Measurements from ENCODE around the gene PIWIL4. TPM values are rescaled to one million over a fixed set of nuclear protein-coding genes. Genes with fewer than 3 reads are reported as not detected.
A peak's percentile ranks its signal among the peaks of the same experiment; 100 is the strongest.

PIWIL4 gene
- total RNA-seq, 4 donors from 2014 or later, result 7.2 to 9.0 (median 8.3) TPM

DNA sequence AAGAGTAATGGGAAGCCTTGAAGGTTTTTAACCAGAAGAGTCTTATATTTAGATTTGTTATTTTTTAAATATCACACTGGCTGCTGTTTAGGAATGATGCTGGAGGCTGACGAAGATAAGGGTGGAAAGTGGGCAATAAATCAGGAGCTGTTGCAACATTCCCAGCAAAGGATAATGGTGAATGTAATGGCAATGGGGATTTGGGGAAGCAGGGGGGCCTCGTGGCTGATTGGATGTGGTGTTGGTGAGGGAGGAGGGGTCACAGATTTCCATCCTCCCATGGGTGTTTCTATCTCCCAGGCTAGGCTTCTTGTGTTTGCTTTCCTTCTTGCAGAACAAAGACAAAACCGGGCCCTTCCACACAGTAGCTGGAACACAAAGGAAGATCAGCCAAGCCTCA, 80.8 kb downstream of the PIWIL4 start:
- no peaks in the 10 kb centered on the region for H3K36me3 ChIP-seq
- peak in 1 of 2 donors; percentile 20 for DNase-seq (ENCODE audit: low spot score in 2 of 2)
- H3K4me3 ChIP-seq, result no peak overlapping the region
- H3K27me3 ChIP-seq, result no peaks in the 10 kb centered on the region
- 25 to 45% methylated on average over 3 of the region's 3 CpGs for WGBS, 2 donors
- TF ChIP-seq EP300 (IDR thresholded peaks at IDR 0.05) (peak in 1 of 2 donors; percentile 26), POLR2A (IDR thresholded peaks at IDR 0.05) (no peak)
- TF ChIP-seq, protein P1, sequence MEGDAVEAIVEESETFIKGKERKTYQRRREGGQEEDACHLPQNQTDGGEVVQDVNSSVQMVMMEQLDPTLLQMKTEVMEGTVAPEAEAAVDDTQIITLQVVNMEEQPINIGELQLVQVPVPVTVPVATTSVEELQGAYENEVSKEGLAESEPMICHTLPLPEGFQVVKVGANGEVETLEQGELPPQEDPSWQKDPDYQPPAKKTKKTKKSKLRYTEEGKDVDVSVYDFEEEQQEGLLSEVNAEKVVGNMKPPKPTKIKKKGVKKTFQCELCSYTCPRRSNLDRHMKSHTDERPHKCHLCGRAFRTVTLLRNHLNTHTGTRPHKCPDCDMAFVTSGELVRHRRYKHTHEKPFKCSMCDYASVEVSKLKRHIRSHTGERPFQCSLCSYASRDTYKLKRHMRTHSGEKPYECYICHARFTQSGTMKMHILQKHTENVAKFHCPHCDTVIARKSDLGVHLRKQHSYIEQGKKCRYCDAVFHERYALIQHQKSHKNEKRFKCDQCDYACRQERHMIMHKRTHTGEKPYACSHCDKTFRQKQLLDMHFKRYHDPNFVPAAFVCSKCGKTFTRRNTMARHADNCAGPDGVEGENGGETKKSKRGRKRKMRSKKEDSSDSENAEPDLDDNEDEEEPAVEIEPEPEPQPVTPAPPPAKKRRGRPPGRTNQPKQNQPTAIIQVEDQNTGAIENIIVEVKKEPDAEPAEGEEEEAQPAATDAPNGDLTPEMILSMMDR (IDR thresholded peaks at IDR 0.05), result no peak
- H3K27ac ChIP-seq, result peak overlapping the region in 2 of 4 donors; percentile 57 to 67
- no peaks in the 10 kb centered on the region for H3K9me3 ChIP-seq
- peaks cover 0 to 9% (median 2%) of the 10 kb centered on the region in 4 donors for H3K4me1 ChIP-seq

DNA sequence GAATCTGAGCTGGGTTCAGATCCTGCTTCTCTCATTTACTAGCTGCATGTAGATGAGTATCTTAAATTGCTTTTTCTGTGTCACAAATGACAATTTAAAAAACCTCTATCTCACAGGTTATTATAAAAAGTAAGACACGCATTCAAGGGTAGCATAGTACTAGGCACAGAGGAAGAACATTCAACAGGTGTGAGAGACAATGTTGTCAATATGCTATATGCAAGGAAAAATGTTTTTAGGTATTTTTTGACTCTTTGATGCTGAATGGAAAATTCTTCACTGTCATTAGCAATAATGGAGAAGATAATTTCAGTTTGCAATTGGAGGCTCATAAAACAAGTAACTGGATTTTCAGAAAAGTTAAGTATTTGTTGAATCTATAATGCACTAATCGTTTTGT, 81.6 kb downstream of the PIWIL4 start:
- Histone ChIP-seq H3K4me3 (no peak overlapping the region), H3K27me3 (no peaks in the 10 kb centered on the region), H3K36me3 (no peaks in the 10 kb centered on the region), H3K9me3 (no peaks in the 10 kb centered on the region), H3K4me1 (peaks cover 0 to 9% (median 2%) of the 10 kb centered on the region in 4 donors), H3K27ac (no peak overlapping the region)
- 70 to 86% methylated on average over 2 of the region's 2 CpGs for WGBS, 2 donors
- DNase-seq (ENCODE audit: low spot score in 2 of 2), result no peak
- TF ChIP-seq, protein P1 (IDR thresholded peaks at IDR 0.05), result no peak
- TF ChIP-seq EP300 (IDR thresholded peaks at IDR 0.05) (no peak), POLR2A (IDR thresholded peaks at IDR 0.05) (no peak)

DNA sequence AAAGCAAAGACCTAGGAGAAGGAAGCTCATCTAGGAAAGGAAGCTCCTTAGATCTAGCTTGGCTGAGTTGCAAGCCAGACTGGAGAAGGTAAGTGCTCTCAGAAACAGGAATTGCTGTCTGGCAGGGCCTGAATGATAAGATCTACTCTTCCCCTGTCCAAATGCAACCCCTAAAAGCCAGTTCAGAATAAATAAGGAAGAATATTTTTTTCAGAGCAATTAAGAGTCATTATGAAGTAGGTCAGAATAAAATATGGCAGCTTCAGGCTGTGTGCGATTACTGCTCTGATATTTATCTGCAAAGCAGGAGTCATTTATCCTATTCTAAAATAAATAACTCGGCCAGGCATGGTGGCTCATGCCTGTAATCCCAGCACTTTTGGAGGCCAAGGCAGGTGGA, 82.1 kb downstream of the PIWIL4 start:
- TF ChIP-seq, protein P1 (IDR thresholded peaks at IDR 0.05), result no peak
- TF ChIP-seq POLR2A (IDR thresholded peaks at IDR 0.05) (no peak), EP300 (IDR thresholded peaks at IDR 0.05) (no peak)
- H3K4me3 ChIP-seq, result no peak overlapping the region
- no peak for DNase-seq (ENCODE audit: low spot score in 2 of 2)

DNA sequence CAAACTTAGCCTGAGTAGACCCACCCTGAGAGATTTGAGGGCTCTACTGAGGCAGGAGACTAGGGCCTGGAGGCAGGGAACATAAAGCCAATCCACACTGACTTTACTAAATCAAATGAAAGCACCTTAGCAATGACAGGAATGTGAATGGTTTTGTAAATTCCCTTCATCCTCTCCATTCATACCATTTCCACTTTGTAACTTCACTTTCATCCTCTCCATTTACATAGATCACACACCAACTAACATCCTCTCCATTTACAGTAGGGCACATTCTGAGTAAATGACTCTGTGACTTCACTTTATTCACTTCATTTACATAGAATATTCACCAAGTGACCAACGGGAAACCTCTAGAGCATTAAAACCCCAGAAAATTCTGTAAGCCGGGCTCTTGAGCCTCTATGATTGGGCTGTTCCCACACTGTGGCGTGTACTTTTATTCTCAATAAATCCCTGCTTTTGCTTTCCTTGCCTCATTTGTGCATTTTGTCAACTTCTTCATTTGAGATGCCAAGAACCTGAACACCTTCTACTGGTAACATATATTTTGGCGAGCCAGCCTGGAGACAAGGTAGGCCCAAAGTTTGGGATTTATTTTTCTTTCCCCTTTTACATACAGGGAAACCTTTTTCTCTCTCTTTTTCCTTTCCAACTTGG, 82.9 kb downstream of the PIWIL4 start:
- TF ChIP-seq EP300 (IDR thresholded peaks at IDR 0.05), result no peak
- no peak for TF ChIP-seq POLR2A (IDR thresholded peaks at IDR 0.05)
- TF ChIP-seq, protein P1 (IDR thresholded peaks at IDR 0.05), result no peak
- H3K4me1 ChIP-seq, result peaks cover 0 to 9% (median 2%) of the 10 kb centered on the region in 4 donors
- peak overlapping the region in 2 of 4 donors; percentile 23 to 41 for H3K27ac ChIP-seq
- no peak for DNase-seq (ENCODE audit: low spot score in 2 of 2)
- H3K27me3 ChIP-seq, result no peaks in the 10 kb centered on the region
- no peaks in the 10 kb centered on the region for H3K9me3 ChIP-seq
- WGBS, 2 donors, result 72 to 73% methylated on average over 4 of the region's 4 CpGs
- H3K4me3 ChIP-seq, result no peak overlapping the region
- no peaks in the 10 kb centered on the region for H3K36me3 ChIP-seq

More for the DNA sequence above, 82.1 kb downstream of the PIWIL4 start:
- WGBS, 2 donors, result 70 to 91% methylated on average over 2 of the region's 2 CpGs
- H3K27ac ChIP-seq, result no peak overlapping the region
- peaks cover 0 to 9% (median 2%) of the 10 kb centered on the region in 4 donors for H3K4me1 ChIP-seq
- H3K27me3 ChIP-seq, result no peaks in the 10 kb centered on the region
- H3K36me3 ChIP-seq, result no peaks in the 10 kb centered on the region
- H3K9me3 ChIP-seq, result no peaks in the 10 kb centered on the region

DNA sequence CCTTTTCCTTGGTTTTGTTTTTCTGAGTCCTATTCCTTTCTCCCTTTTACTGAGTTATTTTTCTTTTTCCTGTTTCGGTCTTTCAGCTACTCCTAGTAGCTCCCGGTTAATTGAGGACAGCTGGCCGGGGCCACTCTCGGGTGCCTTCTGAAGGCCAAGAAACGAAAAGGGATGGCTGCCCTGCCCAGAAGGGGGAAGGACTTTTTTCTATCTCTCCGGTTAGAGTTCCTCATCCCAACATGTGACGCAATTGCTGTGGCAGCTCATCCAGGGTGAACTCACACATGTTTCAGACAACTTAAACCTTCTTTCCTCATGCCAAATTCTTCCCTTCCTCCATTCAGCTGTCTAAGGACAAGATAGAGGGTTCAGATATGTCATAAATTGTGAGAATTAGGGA, 83.6 kb downstream of the PIWIL4 start:
- Histone ChIP-seq H3K4me3 (no peak overlapping the region), H3K36me3 (no peaks in the 10 kb centered on the region), H3K27ac (peak overlapping the region in 3 of 4 donors; percentile 15 to 41 (median 23)), H3K9me3 (no peaks in the 10 kb centered on the region), H3K4me1 (peaks cover 0 to 9% (median 2%) of the 10 kb centered on the region in 4 donors), H3K27me3 (no peaks in the 10 kb centered on the region)
- DNase-seq (ENCODE audit: low spot score in 2 of 2), result peak; percentile 31 to 62
- TF ChIP-seq, protein P1 (IDR thresholded peaks at IDR 0.05), result no peak
- TF ChIP-seq POLR2A (IDR thresholded peaks at IDR 0.05), result no peak
- TF ChIP-seq EP300 (IDR thresholded peaks at IDR 0.05), result peak in 1 of 2 donors; percentile 51
- 30 to 42% methylated on average over 7 of the region's 7 CpGs for WGBS, 2 donors

Measured in tibial nerve (tissue), 4 donors.